ENCODE data around the gene CLMN.

The CLMN gene

GRCh38 chr14:95222151-95222631 lies 97.5 kb downstream of the CLMN start:
- H2AFZ ChIP-seq (ENCODE audit: low read length): no peak overlapping the region
- H3K9me2 ChIP-seq (ENCODE audit: low read depth, low read length): no peaks in the 10 kb centered on the region
- no peak overlapping the region for H3K9ac ChIP-seq (ENCODE audit: low read length)
- H4K20me1 ChIP-seq (ENCODE audit: insufficient read depth, low read length): no peaks in the 10 kb centered on the region
- H3K36me3 ChIP-seq (ENCODE audit: insufficient read depth, low read length): no peaks in the 10 kb centered on the region
- H3K27ac ChIP-seq (ENCODE audit: low read depth, low read length, poor library complexity, severe bottlenecking): no peak overlapping the region
- H3K4me3 ChIP-seq (ENCODE audit: low read depth, low read length, poor library complexity, severe bottlenecking): no peak overlapping the region
- H3K9me3 ChIP-seq (ENCODE audit: low read length): no peaks in the 10 kb centered on the region
- no peaks in the 10 kb centered on the region for H3K79me2 ChIP-seq (ENCODE audit: insufficient read depth, low read length)
- H3K4me2 ChIP-seq (ENCODE audit: low read length): no peak overlapping the region
- H3K27me3 ChIP-seq (ENCODE audit: insufficient read depth, low read length): no peaks in the 10 kb centered on the region; the same call in 1 of the 2 replicates
- TF ChIP-seq CTCF (IDR thresholded peaks at IDR 0.05; ENCODE audit: low read length): no peak
- TF ChIP-seq EZH2 (IDR thresholded peaks at IDR 0.05; ENCODE audit: borderline replicate concordance, low read length): no peak
- no peaks in the 10 kb centered on the region for H3K4me1 ChIP-seq (ENCODE audit: insufficient read depth, low read length, severe bottlenecking)
- H3F3A ChIP-seq (ENCODE audit: insufficient read depth, low read length): no peaks in the 10 kb centered on the region

GRCh38 chr14:95221531-95221930 lies 98.2 kb downstream of the CLMN start:
- H2AFZ ChIP-seq (ENCODE audit: low read length): no peak overlapping the region
- H3F3A ChIP-seq (ENCODE audit: insufficient read depth, low read length): no peaks in the 10 kb centered on the region
- no peak overlapping the region for H3K4me3 ChIP-seq (ENCODE audit: low read depth, low read length, poor library complexity, severe bottlenecking)
- TF ChIP-seq CTCF (IDR thresholded peaks at IDR 0.05; ENCODE audit: low read length) (no peak), EZH2 (IDR thresholded peaks at IDR 0.05; ENCODE audit: borderline replicate concordance, low read length) (no peak)
- no peaks in the 10 kb centered on the region for H3K9me3 ChIP-seq (ENCODE audit: low read length)
- H3K9me2 ChIP-seq (ENCODE audit: low read depth, low read length): no peaks in the 10 kb centered on the region
- no peaks in the 10 kb centered on the region for H4K20me1 ChIP-seq (ENCODE audit: insufficient read depth, low read length)
- H3K27me3 ChIP-seq (ENCODE audit: insufficient read depth, low read length): no peaks in the 10 kb centered on the region; the same call in 1 of the 2 replicates
- H3K4me1 ChIP-seq (ENCODE audit: insufficient read depth, low read length, severe bottlenecking): no peaks in the 10 kb centered on the region
- no peaks in the 10 kb centered on the region for H3K36me3 ChIP-seq (ENCODE audit: insufficient read depth, low read length)
- no peak overlapping the region for H3K27ac ChIP-seq (ENCODE audit: low read depth, low read length, poor library complexity, severe bottlenecking)
- no peak overlapping the region for H3K9ac ChIP-seq (ENCODE audit: low read length)
- no peaks in the 10 kb centered on the region for H3K79me2 ChIP-seq (ENCODE audit: insufficient read depth, low read length)
- no peak overlapping the region for H3K4me2 ChIP-seq (ENCODE audit: low read length)

DNA sequence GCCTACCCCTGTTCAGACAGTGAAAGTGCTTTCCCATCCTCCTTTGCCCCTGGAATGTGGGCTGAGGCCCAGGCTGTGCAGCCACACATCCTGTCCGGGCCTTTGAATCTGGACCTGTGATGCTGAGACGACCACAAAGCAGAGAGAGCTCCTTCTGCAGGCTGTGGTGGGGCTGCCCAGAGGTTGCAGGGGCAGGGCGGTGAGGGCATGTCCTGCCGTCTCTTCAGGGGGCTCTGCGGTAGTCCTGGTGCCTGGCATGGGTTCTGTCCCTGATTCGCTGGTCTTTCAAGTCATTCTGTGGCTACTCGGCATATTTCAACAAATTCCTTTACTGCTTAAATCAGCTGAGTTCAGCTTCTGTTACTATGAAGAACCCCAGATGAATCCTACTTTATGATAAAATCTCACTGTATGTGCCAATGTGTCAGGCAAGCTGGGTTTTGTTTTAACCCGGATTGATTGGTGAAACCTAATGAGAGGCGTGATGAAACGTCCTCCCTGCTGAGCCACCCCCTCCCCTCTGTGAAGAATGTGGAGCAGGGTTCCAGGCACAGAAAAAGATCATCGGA lies 99.0 kb downstream of the CLMN start:
- Histone ChIP-seq H3K4me3 (ENCODE audit: low read depth, low read length, poor library complexity, severe bottlenecking) (no peak overlapping the region), H3K4me1 (ENCODE audit: insufficient read depth, low read length, severe bottlenecking) (no peaks in the 10 kb centered on the region), H3K9ac (ENCODE audit: low read length) (no peak overlapping the region), H3K27ac (ENCODE audit: low read depth, low read length, poor library complexity, severe bottlenecking) (no peak overlapping the region), H3K79me2 (ENCODE audit: insufficient read depth, low read length) (no peaks in the 10 kb centered on the region), H3K36me3 (ENCODE audit: insufficient read depth, low read length) (no peaks in the 10 kb centered on the region), H3K4me2 (ENCODE audit: low read length) (no peak overlapping the region), H3K27me3 (ENCODE audit: insufficient read depth, low read length) (no peaks in the 10 kb centered on the region; the same call in 1 of the 2 replicates), H3K9me3 (ENCODE audit: low read length) (no peaks in the 10 kb centered on the region), H2AFZ (ENCODE audit: low read length) (no peak overlapping the region), H4K20me1 (ENCODE audit: insufficient read depth, low read length) (no peaks in the 10 kb centered on the region), H3K9me2 (ENCODE audit: low read depth, low read length) (no peaks in the 10 kb centered on the region), H3F3A (ENCODE audit: insufficient read depth, low read length) (no peaks in the 10 kb centered on the region)
- TF ChIP-seq CTCF (IDR thresholded peaks at IDR 0.05; ENCODE audit: low read length): no peak
- no peak for TF ChIP-seq EZH2 (IDR thresholded peaks at IDR 0.05; ENCODE audit: borderline replicate concordance, low read length)
